NCI-H524 treated with DMSO at 0.1 percent for 48 hours (cell line): ENCODE results near the gene EFNB1.
"Not testable (repeated sequence)": the region's sequence is repeated elsewhere in the genome, so short reads cannot be mapped to it uniquely, and the experiment has no call there.

Experiments used
- DNase-seq: peaks from one replicate; lab custom pipeline; 2025; lab: John Stamatoyannopoulos, UW

EFNB1 gene

DNA sequence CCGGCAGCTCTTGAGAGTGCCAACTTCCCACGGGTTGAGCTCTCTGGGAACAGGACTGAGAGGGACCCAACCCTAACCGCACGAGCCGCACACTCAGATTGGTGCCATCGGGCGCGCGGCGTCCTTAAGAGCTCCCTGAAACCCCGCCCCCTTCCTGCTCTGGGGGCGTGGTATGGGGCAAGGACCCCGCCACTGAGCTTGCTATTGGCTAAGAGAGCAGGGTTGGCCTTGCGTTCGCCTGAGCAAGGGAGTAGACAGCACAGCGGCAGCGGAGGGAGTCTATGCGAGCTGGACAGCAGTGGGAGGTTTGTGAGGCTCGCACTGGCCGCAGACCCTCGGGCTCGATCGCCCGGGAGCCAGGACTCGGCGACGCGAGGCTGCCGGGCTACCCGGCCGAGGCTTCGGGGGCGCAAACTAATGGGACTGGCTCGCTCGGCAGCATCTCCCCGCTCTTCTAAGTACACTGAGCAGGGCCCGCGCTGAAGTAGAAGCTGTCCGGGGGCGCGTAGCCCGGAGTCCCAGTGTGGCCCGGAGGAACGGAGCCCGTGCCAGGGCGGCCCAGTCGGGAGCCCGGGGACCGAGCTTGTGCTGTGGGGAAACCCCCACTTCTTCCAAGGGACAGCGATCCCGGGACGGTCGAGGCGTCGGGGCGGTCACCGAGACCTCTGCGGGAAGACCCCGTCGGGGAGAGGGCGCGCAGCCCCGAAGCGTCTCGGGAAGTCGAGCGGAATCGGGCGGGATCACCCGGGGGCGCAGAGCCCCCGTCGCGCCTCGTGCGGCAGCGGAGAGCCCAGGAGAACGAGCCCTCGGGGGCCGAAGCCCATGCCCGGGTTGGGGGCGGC lies at the start of gene EFNB1:
TSS of gene EFNB1 (plus strand) at position 282 of the 842 bp plus-strand sequence. CDS start 756 bp downstream, outside the sequence.
- peak; percentile 82 for DNase-seq

DNA sequence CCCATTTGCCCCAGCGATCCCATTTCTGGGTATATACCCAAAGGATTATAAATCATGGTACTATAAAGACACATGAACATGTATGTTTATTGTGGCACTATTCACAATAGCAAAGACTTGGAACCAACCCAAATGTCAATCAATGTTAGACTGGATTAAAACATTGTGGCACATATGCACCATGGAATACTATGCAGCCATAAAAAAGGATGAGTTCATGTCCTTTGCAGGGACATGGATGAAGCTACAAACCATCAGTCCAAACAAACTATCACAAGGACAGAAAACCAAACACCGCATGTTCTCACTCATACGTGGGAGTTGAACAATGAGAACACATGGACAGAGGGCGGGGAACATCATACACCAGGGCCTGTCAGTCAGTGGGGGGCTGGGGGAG lies 47.5 kb upstream of the EFNB1 start:
- not testable (repeated sequence) for DNase-seq

DNA sequence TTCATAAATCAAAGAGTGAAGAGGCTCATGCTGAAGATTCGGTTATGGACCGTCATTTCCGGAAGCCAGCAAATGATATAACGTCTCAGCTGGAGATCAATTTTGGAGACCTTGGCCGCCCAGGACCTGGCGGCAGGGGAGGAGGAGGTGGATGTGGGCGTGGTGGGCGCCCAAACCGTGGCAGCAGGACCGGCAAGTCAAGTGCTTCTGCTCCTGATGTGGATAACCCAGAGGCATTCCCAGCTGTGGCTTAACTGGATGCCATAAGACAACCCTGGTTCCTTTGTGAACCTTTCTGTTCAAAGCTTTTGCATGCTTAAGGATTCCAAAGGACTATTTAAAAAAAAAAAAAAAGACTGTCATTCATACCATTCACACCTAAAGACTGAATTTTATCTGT lies 44.0 kb upstream of the EFNB1 start:
- DNase-seq = no peak

DNA sequence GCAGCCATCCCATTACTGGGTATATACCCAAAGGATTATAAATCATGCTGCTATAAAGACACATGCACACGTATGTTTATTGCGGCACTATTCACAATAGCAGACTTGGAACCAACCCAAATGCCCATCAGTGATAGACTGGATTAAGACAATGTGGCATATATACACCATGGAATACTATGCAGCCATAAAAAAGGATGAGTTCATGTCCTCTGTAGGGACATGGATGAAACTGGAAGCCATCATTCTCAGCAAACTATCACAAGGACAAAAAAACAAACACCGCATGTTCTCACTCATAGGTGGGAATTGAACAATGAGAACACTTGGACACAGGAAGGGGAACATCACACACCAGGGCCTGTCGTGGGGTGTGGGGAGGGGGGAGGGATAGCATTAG lies 42.2 kb upstream of the EFNB1 start:
- not testable (repeated sequence) for DNase-seq

DNA sequence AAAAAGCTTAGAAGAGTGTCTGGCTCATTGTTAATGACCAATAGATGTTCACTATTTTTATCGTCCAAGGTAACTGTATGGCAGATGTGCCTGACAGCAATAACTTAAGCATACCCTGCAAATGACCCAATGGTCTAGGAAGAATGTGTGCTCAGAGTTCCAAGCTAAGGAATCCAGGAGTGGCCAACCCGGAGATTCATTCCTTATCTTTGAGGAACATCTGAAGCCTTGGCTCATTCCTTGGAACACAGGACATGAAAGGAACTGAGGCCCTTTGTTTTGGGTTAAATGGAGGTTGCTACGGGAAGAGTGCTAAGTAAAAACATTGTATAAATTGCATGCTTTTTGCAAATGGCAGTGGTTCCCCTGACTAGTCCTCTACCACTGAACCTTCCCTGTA lies 38.9 kb upstream of the EFNB1 start:
- no peak for DNase-seq

DNA sequence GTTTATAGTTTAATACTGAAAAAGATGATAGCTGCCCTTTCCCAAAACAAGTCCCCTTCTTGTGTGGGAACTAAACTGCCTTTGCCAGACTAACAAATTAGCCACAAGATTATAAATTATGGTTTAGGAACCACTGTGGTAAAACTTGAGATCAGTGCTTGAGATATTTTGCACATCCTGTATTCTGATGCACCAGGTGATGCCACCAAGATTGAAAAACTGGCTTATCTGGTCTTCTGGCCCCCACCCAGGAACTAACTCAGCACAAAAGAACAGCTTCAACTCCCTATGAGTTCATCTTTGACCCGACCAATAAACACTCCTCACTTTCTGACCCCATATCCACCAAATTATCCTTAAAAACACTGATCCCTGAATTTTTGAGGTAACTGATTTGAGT lies 36.7 kb upstream of the EFNB1 start:
- no peak for DNase-seq

DNA sequence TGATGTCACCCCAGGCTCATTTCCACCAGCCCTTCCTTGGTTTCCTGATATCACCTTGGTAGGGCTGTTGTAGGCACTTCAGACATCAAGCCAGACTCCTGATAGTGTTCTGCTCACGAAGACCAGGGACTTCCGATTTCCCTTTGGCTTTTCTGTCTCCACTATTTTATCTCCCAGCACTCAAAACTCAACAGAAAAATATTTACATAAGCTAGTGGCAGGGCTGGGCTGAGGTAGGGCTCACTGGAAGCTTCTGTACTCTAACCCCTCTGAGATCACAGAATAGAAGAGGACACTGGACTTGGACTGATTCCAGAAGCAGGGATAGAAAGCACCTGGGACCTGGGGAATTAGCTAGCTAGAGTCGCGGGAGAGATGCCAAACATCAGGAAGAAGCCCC lies 34.4 kb upstream of the EFNB1 start:
- no peak for DNase-seq

DNA sequence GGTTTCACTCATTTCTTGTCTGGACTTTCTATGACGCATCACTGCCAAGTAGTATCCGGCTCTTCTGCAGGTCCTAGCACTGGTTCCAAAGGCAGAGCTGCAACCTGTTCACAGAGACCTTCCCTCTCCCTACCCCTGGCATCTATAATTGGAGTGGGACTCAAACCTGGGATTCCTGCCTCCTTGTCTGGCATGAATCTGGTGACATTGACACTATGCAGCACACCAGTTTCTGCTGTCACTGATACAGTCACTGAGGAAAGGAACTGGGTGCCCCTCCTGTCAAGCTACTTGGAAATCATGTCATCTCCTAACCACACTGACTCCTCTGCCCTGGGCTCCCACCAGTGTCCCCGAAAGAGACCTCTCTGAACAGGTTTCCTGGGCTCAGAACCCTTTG lies 33.1 kb upstream of the EFNB1 start:
- DNase-seq = no peak

DNA sequence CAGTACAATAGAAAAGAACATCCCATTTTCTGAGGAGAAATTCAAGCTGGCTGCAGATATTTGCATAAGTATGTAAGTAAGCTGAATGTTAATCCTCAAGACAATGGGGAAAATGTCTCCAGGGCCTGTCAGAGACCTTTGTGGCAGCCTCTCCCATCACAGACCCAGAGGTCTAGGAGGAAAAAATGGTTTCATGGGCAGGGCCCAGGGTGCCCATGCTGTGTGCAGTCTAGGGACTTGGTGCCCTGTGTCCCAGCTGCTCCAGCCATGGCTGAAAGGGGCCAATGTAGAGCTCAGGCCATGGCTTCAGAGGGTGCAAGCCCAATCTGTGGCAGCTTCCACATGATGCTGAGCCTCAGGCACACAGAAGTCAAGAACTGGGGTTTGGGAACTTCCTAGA lies 30.4 kb upstream of the EFNB1 start:
- not testable (repeated sequence) for DNase-seq

DNA sequence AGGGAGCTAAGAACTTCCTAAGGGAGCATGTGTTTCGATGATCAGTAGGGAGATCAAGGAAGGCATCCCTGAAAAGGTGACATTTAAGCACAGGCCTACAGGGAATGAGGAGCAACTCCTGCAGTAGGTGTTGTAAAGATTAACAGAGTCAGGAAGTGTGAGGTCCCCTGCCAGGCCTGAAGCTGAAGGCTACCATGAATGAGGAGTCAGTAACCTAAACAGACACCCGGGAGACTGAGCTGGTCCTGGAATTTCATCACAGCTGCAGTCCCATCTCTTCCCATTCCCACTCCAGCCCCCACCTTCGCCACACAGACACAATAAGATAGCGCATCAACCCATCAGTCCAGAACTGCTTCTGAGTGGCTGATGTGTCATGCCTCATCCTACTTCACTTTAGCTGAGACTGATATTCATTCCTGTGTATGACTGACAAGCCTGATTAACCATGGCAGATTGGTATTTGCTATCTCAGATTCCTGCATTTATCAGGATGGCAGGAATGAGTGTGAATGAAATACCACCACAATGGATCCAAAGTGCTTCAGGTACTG lies 27.0 kb upstream of the EFNB1 start:
- no peak for DNase-seq

DNA sequence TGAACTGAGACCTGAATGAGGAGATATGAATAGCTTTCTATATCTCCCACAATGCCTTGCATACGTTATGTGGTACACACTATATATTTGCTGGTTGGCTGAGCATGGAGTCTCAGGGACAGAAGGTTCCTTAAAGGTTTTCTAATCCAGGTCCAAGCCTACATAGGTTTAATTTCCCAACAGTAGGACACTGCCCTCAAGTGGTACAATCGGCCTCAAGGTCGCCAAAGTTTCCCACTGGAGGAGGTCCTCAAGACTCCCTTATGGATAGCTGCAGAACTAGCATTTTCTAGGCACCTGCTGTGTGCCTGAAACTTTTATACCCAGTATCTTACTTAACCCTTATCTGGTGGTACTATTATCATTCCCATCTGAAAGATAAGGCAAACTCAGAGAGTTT lies 21.0 kb upstream of the EFNB1 start:
- DNase-seq = peak; percentile 1

DNA sequence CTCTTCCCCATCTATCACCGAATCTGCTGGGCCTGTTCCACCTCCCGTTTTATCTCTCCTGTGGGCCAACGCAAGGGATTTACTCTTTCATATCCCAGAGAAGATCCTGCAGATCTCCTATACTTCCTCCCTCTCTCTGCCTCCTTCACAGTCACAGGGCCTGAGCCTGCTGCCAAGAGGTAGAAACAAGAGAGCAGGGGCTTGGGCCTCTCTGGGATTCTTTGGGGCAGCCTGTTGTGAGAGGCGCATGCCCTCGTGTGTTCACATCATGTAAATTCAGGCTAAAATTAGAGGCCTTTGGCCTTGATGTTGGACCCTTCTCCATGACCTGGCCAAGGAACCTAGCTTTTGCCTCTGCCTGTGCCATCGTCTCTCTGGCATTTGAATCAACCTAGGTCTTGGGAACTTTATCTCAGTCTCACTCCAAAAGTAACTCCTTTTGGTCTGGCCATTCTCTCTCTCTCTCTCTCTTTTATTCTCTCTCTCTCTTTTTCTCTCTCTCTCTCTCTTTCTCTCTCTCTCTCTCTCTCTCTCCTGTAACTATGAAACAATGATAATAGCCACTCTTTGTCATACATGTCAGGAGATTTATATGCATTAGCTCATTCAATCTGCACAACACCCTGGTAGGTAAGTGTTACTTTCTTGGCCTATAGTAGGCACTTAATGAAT lies 20.0 kb upstream of the EFNB1 start:
- DNase-seq = no peak

DNA sequence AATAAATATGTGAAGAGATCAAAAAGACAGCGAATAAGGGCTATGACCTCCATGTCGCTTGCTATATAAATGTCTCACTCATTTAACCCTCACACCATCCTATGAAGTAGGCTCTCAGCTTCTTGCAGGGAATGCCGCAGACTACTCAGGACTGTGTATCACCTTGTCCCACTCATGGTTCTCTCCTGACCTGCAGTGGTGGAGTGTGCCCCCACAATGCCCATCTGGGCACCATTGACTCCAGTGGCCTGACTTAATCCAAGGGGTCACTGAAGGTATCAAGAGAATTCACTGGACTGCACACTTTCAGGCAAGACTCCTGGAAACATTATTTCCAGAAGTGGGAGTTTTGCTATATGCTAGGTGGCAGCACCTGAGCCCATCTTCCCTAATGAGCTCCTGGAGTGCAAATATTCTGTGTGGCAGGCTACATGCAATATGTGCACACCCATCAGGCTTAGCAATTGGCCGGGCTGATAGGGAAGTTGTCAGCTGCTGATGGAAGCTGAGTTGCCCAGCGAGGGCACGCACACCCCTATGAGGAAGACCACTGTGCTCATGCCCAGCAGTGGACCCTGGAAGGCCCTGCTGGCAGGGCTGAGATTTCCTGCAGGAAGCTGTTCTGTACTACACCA lies 8.2 kb upstream of the EFNB1 start:
- no peak for DNase-seq

DNA sequence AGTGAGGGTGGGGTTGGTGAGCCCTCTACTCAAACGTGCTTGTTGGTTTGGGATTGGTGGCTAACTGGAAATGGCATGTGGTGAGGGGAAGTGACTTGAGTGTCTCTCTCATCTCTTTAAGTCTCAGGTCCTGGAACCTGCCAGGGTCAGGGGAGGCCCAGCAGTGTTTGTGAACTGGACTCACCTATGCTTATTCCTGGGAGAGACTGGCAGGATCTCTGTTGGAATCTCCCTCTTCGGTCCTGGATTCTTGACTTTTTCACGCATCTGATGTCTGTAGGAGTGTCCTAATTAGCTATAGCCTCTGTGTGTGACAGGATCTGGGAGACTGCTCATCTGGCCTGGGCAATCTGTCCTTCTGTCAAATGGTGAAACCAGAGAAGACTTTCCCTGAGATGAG lies 7.2 kb upstream of the EFNB1 start:
- no peak for DNase-seq

DNA sequence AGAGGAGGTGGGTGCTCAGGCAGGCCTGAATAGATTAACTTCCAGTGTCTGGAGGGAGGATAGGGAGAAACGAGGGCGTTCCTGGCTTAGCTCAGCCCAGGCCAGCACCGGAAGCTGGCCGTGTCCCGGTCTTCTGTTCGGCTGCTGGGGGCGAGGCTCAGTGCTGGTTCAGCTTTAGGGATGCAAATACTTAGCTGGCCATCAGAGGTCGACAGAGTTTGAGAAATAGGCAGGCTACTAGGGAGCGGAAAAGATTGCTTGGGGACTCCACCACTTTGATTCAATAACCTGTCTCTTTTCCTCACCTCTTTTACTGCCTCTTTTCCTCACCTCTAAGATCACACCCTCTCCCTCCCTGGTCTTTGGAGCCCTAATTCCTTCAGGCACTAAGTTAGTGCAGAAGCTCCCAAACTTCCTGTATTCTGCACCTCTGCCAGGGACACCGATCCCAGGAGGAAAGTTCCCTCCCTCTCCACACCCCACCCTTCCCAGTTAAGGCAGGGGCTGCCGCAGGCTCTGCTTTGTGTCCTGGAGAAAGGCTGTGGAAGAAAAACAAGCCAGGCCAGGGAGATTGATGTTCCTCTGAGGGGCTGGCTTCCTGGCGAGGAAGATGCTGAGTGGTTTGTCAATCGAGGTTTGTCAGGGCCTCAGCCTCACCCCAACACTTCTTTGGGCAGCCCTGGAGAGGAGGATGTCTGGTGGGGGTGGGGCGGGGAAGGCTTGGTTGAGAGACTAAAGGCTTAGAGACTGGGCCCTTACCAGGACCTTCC lies 6.0 kb upstream of the EFNB1 start:
- DNase-seq = no peak

DNA sequence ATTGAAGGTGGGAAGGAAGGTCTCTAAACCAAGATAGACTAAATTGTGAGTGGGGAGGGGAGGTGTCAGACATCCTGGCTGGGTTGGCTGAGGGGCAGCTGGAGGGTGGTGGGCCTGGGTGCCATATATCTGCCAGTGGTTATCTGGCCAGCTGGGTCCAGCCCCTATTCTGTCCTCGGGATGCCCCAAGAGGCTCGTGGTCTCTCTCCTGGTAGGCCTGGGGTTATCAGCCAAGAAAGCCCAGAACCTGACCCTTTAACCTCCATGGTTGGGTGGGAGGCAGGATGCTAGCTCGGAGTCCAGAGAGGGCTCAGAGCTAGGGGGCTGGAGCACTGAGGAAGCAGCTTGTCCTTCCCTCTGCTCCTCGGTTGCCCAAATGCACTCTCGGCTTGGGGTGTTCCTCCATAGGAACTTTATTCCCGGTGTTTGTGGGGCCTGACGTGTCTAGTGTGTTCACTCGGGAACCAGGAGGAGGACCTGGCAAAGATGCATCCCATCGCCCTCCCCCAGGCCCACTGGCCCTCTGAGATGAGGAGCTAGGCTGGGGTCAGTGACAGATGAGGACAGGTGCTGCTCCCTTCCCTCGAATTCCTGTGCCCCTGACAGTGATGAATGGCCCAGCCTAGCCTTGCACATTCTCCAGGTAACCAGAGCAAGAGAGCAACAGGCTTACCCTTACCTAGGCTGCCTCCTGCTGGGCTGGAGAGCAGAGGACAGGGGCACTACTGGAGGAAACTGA lies 5.2 kb upstream of the EFNB1 start:
- DNase-seq = no peak

DNA sequence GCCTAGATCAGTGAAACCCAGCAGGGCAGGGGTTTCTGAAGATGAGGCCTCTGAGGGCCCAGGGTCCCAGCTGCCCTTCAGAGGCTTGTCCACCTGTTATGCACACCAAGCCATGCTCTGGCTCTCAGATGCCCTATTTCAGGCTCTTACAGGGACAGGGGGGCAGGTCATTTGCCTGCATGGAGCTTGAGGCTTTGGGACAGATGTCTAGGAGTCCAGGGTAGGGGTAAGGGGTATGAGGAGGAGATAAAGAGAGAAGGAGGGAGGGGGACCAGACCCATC lies 4.7 kb upstream of the EFNB1 start:
- no peak for DNase-seq

DNA sequence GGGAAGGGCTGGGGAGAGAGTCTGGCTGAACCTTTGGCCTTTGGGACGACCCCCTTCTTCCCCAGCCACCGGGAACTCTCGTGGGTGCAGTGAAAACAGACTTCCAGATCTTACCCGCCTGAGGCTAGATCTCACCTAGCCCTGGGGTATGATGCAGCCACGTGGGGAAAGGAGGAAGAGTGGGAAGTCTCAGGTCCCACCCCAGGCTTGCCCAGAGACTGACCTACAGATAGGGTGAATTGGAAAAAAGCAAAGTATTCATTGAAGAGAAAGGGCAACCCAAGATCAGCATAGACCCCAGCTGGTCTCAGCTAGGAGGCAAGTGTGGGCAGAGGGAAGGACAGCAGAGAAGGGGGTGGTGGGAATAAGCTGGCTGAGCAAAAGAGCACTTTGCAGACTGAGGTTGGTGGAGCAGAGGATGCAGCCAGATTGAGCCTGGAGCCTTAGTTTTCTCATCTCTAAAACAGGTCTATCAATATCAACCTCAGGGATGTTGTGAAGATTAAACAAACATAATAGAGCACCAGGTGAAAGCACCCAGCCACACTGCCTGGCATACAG lies 4.2 kb upstream of the EFNB1 start:
- DNase-seq = no peak

DNA sequence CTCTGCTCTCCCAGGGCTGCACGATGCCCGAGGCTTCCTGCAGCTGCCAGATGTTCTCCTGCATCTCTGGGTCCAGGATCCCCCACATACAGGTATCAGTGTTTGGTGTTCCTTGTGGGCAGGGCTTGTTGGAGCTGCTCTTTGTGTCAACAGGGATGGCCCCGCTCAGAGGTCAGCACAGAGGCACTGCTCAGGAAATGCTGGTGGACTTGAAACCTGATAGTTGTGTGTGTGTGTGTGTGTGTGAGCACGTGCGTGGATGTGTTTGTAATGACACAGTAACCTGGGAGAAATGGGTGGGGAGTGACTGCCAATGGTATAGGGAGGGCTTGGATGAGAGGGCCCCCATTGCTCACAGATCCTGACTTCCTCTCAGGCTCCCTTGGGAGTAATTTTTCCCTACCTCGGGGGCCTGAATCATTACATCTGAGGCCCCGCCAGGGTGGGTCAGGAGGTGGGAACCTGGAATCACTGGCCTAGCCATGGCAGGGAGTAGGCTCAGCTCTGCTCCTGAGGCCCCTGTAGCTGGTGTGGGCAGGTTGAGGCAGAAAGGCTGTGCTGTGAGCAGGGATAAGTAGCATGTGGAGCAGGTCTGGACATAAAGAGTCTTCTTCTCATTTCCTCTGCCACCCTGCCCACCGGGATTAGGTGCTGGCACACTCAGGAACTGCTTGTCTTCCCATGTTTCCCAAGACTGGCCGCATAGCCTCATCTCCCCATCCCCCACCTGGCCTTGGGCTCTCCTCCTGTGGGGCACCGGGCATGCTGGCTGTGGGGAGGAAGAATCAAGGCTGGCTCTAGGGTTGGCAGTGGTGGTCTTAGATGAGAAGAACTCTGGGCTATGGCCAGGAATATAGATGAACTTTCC lies 2.5 kb upstream of the EFNB1 start:
- DNase-seq = no peak

DNA sequence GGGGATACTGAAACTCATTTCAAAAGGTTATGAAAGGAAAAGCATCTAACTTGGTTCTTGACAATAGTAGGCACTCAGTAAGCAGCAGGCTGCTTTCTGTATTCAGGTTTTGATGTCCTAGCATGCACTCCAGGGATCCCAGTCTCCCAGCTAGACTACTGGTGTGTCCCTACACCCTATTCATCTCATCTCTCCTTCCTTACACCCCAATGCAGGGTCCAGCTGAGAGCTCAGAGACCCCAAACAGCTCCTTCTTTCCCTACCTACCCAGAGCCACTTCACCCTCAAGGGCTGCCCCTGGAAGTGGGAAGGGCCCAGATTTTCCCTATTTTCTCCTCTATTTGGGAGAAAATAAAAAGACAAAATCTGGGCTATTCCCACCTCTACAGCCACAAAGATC lies 1.6 kb upstream of the EFNB1 start:
- no peak for DNase-seq
